ENCODE data around the gene CHRNB2.

CHRNB2 gene

GRCh38 chr1:154553056-154554030, 14.2 kb upstream of the CHRNB2 start:
- DNase-seq = no peak

DNA sequence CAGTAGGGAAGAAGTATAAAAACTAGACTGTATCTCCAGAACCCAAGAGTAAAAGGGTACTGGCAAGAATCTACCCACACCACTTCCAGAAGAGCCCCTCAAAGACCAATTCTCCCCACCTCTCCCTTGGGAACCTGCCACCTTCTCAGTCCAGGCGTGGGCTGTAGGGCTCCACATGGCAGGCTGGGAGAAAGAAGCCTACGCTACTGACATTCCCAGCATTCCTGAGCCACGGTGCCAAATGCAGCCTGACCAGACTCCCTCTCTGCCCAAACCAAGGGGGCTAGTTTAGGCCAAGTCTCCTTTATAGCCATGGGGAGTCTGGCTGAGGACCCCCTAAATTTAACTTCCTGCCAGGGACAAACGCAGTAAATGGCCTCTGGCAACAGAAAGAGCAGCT, 11.2 kb upstream of the CHRNB2 start:
- DNase-seq = peak; percentile 41

GRCh38 chr1:154557248-154557938, 10.2 kb upstream of the CHRNB2 start:
- no peak for DNase-seq

GRCh38 chr1:154557939-154558719, 9.4 kb upstream of the CHRNB2 start, which contains the start of gene UBE2Q1:
Gene UBE2Q1, minus strand, starts transcription at chr1:154558662. Its CDS starts 109 bp downstream, at chr1:154558553.
- no peak for DNase-seq

GRCh38 chr1:154558720-154559465, 8.7 kb upstream of the CHRNB2 start:
- DNase-seq = peak; percentile 99

- peak; percentile 86 for DNase-seq
Observed at GRCh38 chr1:154559466-154560044, 8.0 kb upstream of the CHRNB2 start.

DNA sequence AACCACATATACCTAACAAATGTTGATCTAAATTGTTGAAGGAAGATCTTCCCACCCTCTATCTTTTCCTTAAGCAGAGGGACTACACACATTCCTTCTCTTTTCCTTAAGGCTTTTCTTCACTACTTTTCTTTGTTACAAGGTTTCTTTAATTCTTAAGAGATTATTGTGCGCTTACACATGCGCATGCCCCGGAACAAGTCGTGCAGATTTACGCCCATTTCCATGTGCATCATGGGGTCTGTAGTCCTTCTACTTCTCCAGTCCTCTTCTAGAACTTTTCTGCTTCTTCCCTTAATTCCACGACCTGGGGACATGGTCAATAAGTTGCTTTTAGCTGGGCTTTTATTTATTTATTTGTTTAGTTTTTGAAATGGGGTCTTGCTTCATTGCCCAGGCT, 1.7 kb upstream of the CHRNB2 start:
- no peak for DNase-seq

DNA sequence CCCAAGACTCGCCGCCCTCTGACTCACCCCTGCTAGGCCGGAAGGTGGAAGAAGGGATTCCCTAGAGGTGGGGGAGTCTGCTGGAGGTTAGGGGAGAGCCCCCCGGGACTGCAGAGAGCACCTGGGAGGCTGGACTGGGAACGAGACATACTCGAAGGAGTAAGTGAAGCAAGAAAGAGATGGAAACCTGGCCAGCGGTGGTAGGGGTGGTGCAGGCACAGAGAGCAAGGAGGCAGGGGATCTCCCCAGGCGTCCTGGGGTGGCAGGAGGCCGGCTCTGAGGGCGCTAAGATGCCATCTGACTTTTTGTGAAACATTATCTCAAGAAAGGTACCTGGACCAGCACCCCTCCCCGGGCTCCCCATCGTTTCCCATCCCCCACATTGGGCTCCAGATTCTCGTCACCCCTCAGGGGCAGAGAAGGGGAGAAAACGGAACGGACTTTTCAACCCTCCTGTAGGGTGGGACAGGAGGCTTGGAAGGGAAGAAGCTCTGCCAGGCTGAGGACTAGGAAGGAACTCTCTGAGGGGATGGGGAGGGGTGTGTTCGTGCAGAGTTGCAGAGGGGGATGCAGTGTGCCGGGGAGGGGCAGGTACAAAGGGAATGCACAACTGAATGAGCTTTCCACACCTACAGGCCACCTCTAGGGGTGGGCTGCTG, 708 bp downstream of the CHRNB2 start:
- DNase-seq = no peak

- DNase-seq = no peak
Observed at GRCh38 chr1:154571244-154571963, 3.8 kb downstream of the CHRNB2 start.

DNA sequence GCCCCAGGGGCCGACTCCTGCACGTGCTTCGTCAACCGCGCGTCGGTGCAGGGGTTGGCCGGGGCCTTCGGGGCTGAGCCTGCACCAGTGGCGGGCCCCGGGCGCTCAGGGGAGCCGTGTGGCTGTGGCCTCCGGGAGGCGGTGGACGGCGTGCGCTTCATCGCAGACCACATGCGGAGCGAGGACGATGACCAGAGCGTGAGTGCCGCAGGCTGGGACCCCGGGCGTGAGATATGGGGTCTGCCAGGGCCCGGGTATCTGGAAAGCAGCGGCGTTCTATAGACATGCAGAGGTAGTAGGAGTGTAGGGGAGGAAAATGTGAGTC, 4.3 kb downstream of the CHRNB2 start:
- DNase-seq = no peak

DNA sequence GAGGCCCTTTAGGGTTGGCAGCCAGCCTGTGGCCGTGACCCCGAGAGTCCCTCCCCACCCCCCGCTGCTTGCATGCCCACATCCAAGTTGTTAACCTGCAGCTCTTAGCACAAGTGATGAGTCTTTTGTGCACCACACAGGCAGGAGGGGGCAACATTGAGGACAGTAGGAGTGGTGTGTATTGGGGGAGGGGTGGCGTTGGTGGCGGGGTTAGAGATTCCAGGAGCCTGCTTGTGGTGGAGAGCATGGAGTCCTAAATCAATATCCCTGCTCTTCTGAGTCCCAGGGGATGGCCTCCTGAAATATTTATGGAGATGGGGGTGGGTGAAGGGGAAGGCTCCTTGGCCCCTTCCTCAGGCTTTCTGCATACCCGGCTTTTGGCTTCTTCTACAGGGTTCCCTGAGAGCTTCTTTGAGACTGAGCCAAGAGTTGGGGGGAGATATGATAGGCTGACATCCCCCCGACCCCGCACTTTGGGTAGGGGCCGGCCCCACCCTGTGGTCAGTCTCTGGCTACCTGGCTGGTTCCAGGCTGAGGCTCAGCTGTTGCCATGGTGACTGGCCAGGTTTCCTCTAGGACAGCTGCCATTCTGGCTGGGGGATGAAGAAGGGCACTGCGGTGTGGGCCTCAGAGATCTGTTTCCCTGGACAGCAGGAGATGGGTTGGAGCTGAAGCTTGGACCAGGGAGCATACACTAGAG, 5.0 kb downstream of the CHRNB2 start:
- no peak for DNase-seq

DNA sequence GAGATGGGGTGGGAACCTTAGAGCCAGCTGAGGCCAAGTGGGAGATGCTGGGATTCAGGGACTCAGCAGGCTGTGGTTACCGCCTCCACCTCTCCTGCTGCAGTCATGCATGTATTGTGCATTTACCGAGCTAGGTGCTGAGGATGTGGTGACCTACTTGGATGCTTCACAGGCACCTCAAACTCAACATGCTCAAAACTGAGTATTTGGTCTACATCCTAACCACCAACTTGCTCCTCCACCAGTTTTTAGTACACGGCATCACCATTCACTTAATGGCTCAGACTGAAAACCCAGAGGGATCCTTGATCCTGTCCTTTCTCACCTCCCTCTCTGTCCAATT, 5.6 kb downstream of the CHRNB2 start:
- no peak for DNase-seq

DNA sequence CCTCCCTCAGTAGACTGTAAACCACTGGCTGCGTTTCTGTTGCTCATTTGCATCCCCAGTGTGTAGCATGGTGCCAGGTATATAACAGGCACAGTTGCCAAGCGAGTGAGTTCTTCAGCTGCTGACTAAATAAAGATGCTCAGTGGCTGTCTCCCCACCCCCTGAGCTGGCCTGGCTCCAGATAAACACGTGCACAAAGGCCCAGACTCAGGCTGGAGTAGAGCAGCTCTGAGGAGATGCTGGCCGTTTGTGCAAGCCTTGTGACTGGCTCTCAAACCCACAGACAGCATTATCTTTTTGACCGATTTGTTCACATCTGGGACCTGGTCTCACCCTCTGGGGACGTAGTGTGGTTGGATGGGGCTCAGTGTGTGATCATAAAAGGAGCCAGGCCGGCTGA, 7.1 kb downstream of the CHRNB2 start:
- DNase-seq = peak; percentile 33

DNA sequence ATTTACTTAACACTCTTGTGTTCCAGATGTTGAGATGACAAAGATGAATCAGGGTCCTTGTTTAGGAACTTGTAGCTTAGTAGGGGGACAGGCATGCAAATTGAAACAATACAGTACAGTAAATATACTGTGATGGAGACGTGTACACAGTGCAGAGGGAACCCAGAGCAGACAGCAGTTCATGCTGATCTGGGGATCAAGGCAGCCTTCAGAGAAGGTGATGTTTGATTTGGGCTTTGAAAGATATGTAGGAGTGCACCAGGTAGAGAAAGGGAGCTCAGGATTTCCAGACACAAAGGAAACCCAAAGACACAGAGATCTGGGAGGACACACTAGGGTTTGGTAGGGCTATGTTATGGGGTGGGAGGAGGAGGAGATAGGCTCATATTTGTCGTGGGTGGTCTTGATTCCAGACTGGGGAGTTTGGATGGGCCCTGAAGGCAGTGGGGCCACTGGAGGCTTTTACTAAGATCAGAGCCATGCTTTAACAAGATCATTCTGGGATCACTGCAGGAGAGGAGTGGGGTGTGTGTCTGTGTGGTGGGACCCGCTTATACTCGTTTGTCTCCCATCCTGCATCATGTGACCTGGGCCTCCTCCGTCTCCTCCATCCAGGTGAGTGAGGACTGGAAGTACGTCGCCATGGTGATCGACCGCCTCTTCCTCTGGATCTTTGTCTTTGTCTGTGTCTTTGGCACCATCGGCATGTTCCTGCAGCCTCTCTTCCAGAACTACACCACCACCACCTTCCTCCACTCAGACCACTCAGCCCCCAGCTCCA, 7.8 kb downstream of the CHRNB2 start:
- no peak for DNase-seq

DNA sequence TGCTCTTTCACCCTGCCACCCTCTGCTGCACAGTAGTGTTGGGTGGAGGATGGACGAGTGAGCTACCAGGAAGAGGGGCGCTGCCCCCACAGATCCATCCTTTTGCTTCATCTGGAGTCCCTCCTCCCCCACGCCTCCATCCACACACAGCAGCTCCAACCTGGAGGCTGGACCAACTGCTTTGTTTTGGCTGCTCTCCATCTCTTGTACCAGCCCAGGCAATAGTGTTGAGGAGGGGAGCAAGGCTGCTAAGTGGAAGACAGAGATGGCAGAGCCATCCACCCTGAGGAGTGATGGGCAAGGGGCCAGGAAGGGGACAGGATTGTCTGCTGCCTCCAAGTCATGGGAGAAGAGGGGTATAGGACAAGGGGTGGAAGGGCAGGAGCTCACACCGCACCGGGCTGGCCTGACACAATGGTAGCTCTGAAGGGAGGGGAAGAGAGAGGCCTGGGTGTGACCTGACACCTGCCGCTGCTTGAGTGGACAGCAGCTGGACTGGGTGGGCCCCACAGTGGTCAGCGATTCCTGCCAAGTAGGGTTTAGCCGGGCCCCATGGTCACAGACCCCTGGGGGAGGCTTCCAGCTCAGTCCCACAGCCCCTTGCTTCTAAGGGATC, 8.5 kb downstream of the CHRNB2 start:
- DNase-seq = no peak

- DNase-seq = no peak
Observed at GRCh38 chr1:154577346-154578057, 9.9 kb downstream of the CHRNB2 start.

GRCh38 chr1:154578058-154578418, 10.5 kb downstream of the CHRNB2 start:
- DNase-seq = no peak

- DNase-seq = no peak
Observed at GRCh38 chr1:154579374-154579773, 11.8 kb downstream of the CHRNB2 start.
